Ovary (tissue), 3 donors: ENCODE results near the gene ARHGAP27.

Experiments
- CTCF ChIP-seq, 3 donors: fragments of 450-650 bp in 2 of 3; fragments of 200-600 bp in 1 of 3; IDR thresholded peaks; one replicate each; pipeline versions ENCODE4 v1.5.1 to v1.8.0; 2016 to 2022; ENCODE audit warnings: antibody characterized with exemption in 3 of 3, mild to moderate bottlenecking in 1 of 3
- POLR2A ChIP-seq: fragments of 450-650 bp; IDR thresholded peaks from one replicate; pipeline ENCODE4 v1.6.1; 2017; ENCODE audit warnings: antibody characterized with exemption, mild to moderate bottlenecking, moderate library complexity
- donor health status: DM: no; HTN: no; CAD: no.

- TF ChIP-seq CTCF (IDR thresholded peaks at IDR 0.05), result no peak
- TF ChIP-seq POLR2A, result no peak
These were observed 61.0 kb downstream of the ARHGAP27 start for GRCh38 chr17:45371414-45372324.
